ENCODE data around the gene DPYD.
"Not testable (repeated sequence)": the region's sequence is repeated elsewhere in the genome, so short reads cannot be mapped to it uniquely, and the experiment has no call there.

Gene DPYD

GRCh38 chr1:97373000-97373399, 547.8 kb downstream of the DPYD start:
- H3K4me3 ChIP-seq (ENCODE audit: low read depth, low read length): no peak overlapping the region
- no peak overlapping the region for H3K9ac ChIP-seq (ENCODE audit: low read depth, low read length)
- no peaks in the 10 kb centered on the region for H3K36me3 ChIP-seq (ENCODE audit: control insufficient read depth, insufficient read depth, low read length)
- H3K27me3 ChIP-seq (ENCODE audit: control insufficient read depth, insufficient read depth, low read length): no peaks in the 10 kb centered on the region
- no peaks in the 10 kb centered on the region for H3K4me1 ChIP-seq (ENCODE audit: control insufficient read depth, insufficient read depth, low read length)
- no peaks in the 10 kb centered on the region for H3K9me3 ChIP-seq (ENCODE audit: control insufficient read depth, insufficient read depth, low read length)

- H3K4me3 ChIP-seq (ENCODE audit: low read depth, low read length): no peak overlapping the region
- no peaks in the 10 kb centered on the region for H3K27me3 ChIP-seq (ENCODE audit: control insufficient read depth, insufficient read depth, low read length)
- no peak overlapping the region for H3K9ac ChIP-seq (ENCODE audit: low read depth, low read length)
- H3K9me3 ChIP-seq (ENCODE audit: control insufficient read depth, insufficient read depth, low read length): no peaks in the 10 kb centered on the region
- H3K36me3 ChIP-seq (ENCODE audit: control insufficient read depth, insufficient read depth, low read length): no peaks in the 10 kb centered on the region
- no peaks in the 10 kb centered on the region for H3K4me1 ChIP-seq (ENCODE audit: control insufficient read depth, insufficient read depth, low read length)
These were observed 548.3 kb downstream of the DPYD start for GRCh38 chr1:97372531-97372930.

GRCh38 chr1:97368296-97368695, 552.5 kb downstream of the DPYD start:
- no peaks in the 10 kb centered on the region for H3K27me3 ChIP-seq (ENCODE audit: control insufficient read depth, insufficient read depth, low read length)
- no peak overlapping the region for H3K4me3 ChIP-seq (ENCODE audit: low read depth, low read length)
- H3K36me3 ChIP-seq (ENCODE audit: control insufficient read depth, insufficient read depth, low read length): no peaks in the 10 kb centered on the region
- no peaks in the 10 kb centered on the region for H3K4me1 ChIP-seq (ENCODE audit: control insufficient read depth, insufficient read depth, low read length)
- no peak overlapping the region for H3K9ac ChIP-seq (ENCODE audit: low read depth, low read length)
- no peaks in the 10 kb centered on the region for H3K9me3 ChIP-seq (ENCODE audit: control insufficient read depth, insufficient read depth, low read length)

- Histone ChIP-seq H3K9ac (ENCODE audit: low read depth, low read length) (no peak overlapping the region), H3K9me3 (ENCODE audit: control insufficient read depth, insufficient read depth, low read length) (no peaks in the 10 kb centered on the region), H3K27me3 (ENCODE audit: control insufficient read depth, insufficient read depth, low read length) (no peaks in the 10 kb centered on the region), H3K4me1 (ENCODE audit: control insufficient read depth, insufficient read depth, low read length) (no peaks in the 10 kb centered on the region), H3K4me3 (ENCODE audit: low read depth, low read length) (no peak overlapping the region), H3K36me3 (ENCODE audit: control insufficient read depth, insufficient read depth, low read length) (no peaks in the 10 kb centered on the region)
These were observed 553.9 kb downstream of the DPYD start for GRCh38 chr1:97366984-97367383.

GRCh38 chr1:97365026-97365425, 555.8 kb downstream of the DPYD start:
- no peaks in the 10 kb centered on the region for H3K36me3 ChIP-seq (ENCODE audit: control insufficient read depth, insufficient read depth, low read length)
- no peak overlapping the region for H3K9ac ChIP-seq (ENCODE audit: low read depth, low read length)
- no peaks in the 10 kb centered on the region for H3K27me3 ChIP-seq (ENCODE audit: control insufficient read depth, insufficient read depth, low read length)

GRCh38 chr1:97364086-97364485, 556.7 kb downstream of the DPYD start:
- H3K27me3 ChIP-seq (ENCODE audit: control insufficient read depth, insufficient read depth, low read length): no peaks in the 10 kb centered on the region
- H3K36me3 ChIP-seq (ENCODE audit: control insufficient read depth, insufficient read depth, low read length): no peaks in the 10 kb centered on the region
- H3K4me1 ChIP-seq (ENCODE audit: control insufficient read depth, insufficient read depth, low read length): no peaks in the 10 kb centered on the region
- no peak overlapping the region for H3K4me3 ChIP-seq (ENCODE audit: low read depth, low read length)
- no peaks in the 10 kb centered on the region for H3K9me3 ChIP-seq (ENCODE audit: control insufficient read depth, insufficient read depth, low read length)
- H3K9ac ChIP-seq (ENCODE audit: low read depth, low read length): no peak overlapping the region

More at GRCh38 chr1:97365026-97365425, 555.8 kb downstream of the DPYD start:
- Histone ChIP-seq H3K4me1 (ENCODE audit: control insufficient read depth, insufficient read depth, low read length) (no peaks in the 10 kb centered on the region), H3K9me3 (ENCODE audit: control insufficient read depth, insufficient read depth, low read length) (no peaks in the 10 kb centered on the region), H3K4me3 (ENCODE audit: low read depth, low read length) (no peak overlapping the region)

- Histone ChIP-seq H3K4me3 (ENCODE audit: low read depth, low read length) (no peak overlapping the region), H3K27me3 (ENCODE audit: control insufficient read depth, insufficient read depth, low read length) (no peaks in the 10 kb centered on the region), H3K4me1 (ENCODE audit: control insufficient read depth, insufficient read depth, low read length) (no peaks in the 10 kb centered on the region), H3K9ac (ENCODE audit: low read depth, low read length) (no peak overlapping the region), H3K36me3 (ENCODE audit: control insufficient read depth, insufficient read depth, low read length) (no peaks in the 10 kb centered on the region), H3K9me3 (ENCODE audit: control insufficient read depth, insufficient read depth, low read length) (no peaks in the 10 kb centered on the region)
These were observed 564.5 kb downstream of the DPYD start for GRCh38 chr1:97356309-97356708.

- peaks cover 2% of the 10 kb centered on the region for H3K4me1 ChIP-seq (ENCODE audit: control insufficient read depth, insufficient read depth, low read length)
- H3K4me3 ChIP-seq (ENCODE audit: low read depth, low read length): no peak overlapping the region
- no peaks in the 10 kb centered on the region for H3K9me3 ChIP-seq (ENCODE audit: control insufficient read depth, insufficient read depth, low read length)
- no peaks in the 10 kb centered on the region for H3K27me3 ChIP-seq (ENCODE audit: control insufficient read depth, insufficient read depth, low read length)
- no peak overlapping the region for H3K9ac ChIP-seq (ENCODE audit: low read depth, low read length)
- H3K36me3 ChIP-seq (ENCODE audit: control insufficient read depth, insufficient read depth, low read length): no peaks in the 10 kb centered on the region
These were observed 567.9 kb downstream of the DPYD start for GRCh38 chr1:97352936-97353382.

GRCh38 chr1:97351846-97352245, 569.0 kb downstream of the DPYD start:
- Histone ChIP-seq H3K4me3 (ENCODE audit: low read depth, low read length) (no peak overlapping the region), H3K27me3 (ENCODE audit: control insufficient read depth, insufficient read depth, low read length) (no peaks in the 10 kb centered on the region), H3K36me3 (ENCODE audit: control insufficient read depth, insufficient read depth, low read length) (no peaks in the 10 kb centered on the region), H3K9me3 (ENCODE audit: control insufficient read depth, insufficient read depth, low read length) (no peaks in the 10 kb centered on the region), H3K4me1 (ENCODE audit: control insufficient read depth, insufficient read depth, low read length) (peaks cover 3% of the 10 kb centered on the region), H3K9ac (ENCODE audit: low read depth, low read length) (no peak overlapping the region)

- H3K9ac ChIP-seq (ENCODE audit: low read depth, low read length): no peak overlapping the region
- no peaks in the 10 kb centered on the region for H3K9me3 ChIP-seq (ENCODE audit: control insufficient read depth, insufficient read depth, low read length)
- H3K4me3 ChIP-seq (ENCODE audit: low read depth, low read length): no peak overlapping the region
- peaks cover 3% of the 10 kb centered on the region for H3K4me1 ChIP-seq (ENCODE audit: control insufficient read depth, insufficient read depth, low read length)
- H3K27me3 ChIP-seq (ENCODE audit: control insufficient read depth, insufficient read depth, low read length): no peaks in the 10 kb centered on the region
- no peaks in the 10 kb centered on the region for H3K36me3 ChIP-seq (ENCODE audit: control insufficient read depth, insufficient read depth, low read length)
These were observed 570.2 kb downstream of the DPYD start for GRCh38 chr1:97350662-97351061.

- Histone ChIP-seq H3K4me1 (ENCODE audit: control insufficient read depth, insufficient read depth, low read length) (peaks cover 3% of the 10 kb centered on the region), H3K9me3 (ENCODE audit: control insufficient read depth, insufficient read depth, low read length) (no peaks in the 10 kb centered on the region), H3K36me3 (ENCODE audit: control insufficient read depth, insufficient read depth, low read length) (no peaks in the 10 kb centered on the region), H3K9ac (ENCODE audit: low read depth, low read length) (no peak overlapping the region), H3K4me3 (ENCODE audit: low read depth, low read length) (no peak overlapping the region), H3K27me3 (ENCODE audit: control insufficient read depth, insufficient read depth, low read length) (no peaks in the 10 kb centered on the region)
These were observed 570.6 kb downstream of the DPYD start for GRCh38 chr1:97350241-97350640.

- H3K27me3 ChIP-seq (ENCODE audit: control insufficient read depth, insufficient read depth, low read length); H3K9ac ChIP-seq (ENCODE audit: low read depth, low read length); H3K9me3 ChIP-seq (ENCODE audit: control insufficient read depth, insufficient read depth, low read length); H3K4me3 ChIP-seq (ENCODE audit: low read depth, low read length); H3K36me3 ChIP-seq (ENCODE audit: control insufficient read depth, insufficient read depth, low read length); H3K4me1 ChIP-seq (ENCODE audit: control insufficient read depth, insufficient read depth, low read length): not testable (repeated sequence)
These were observed 571.0 kb downstream of the DPYD start for GRCh38 chr1:97349794-97350193.

All from iPS-15b (cell line).